GM12878 (cell line): ENCODE measurements around the gene COL26A1.

Source experiments
- CBFB ChIP-seq: IDR thresholded peaks from 2 replicates; pipeline ENCODE4 v1.6.1; 2016; ENCODE audit warnings: antibody characterized with exemption, low read depth
- EP300 ChIP-seq, 2 experiments: fragments of 150-350 bp in 1 of 2; IDR thresholded peaks; 2 replicates each; pipeline ENCODE4 v1.6.1; 2011 to 2012; ENCODE audit warnings: low read depth in 2 of 2, low read length in 2 of 2, borderline replicate concordance in 1 of 2, improper control_type of control experiment in 1 of 2, inconsistent platforms in 1 of 2; ENCODE audit not compliant: control insufficient read depth in 1 of 2
- SMC3 ChIP-seq: IDR thresholded peaks from 2 replicates; pipeline ENCODE4 v1.6.1; 2011; ENCODE audit warnings: low read length, improper control_type of control experiment, borderline replicate concordance
- TBL1XR1 ChIP-seq: IDR thresholded peaks from 2 replicates; pipeline ENCODE4 v1.6.1; 2012; ENCODE audit warnings: low read depth, low read length, improper control_type of control experiment
- ZNF24 ChIP-seq: fragments of 450-650 bp; IDR thresholded peaks from 2 replicates; pipeline ENCODE4 v1.6.1; 2017; ENCODE audit warnings: antibody characterized with exemption, mild to moderate bottlenecking
- ZNF384 ChIP-seq: IDR thresholded peaks from 2 replicates; pipeline ENCODE4 v1.6.1; 2012; ENCODE audit warnings: low read depth, mild to moderate bottlenecking, low read length, improper control_type of control experiment, borderline replicate concordance
- TF ChIP-seq, protein P1 (sequence below), 3 experiments: IDR thresholded peaks in 2 of 3; conservative IDR thresholded peaks in 1 of 3; 2 replicates each; pipeline ENCODE4 v1.5.1; 2011; ENCODE audit warnings: low read depth in 3 of 3, low read length in 3 of 3, mild to moderate bottlenecking in 3 of 3, control low read depth in 2 of 3, moderate library complexity in 2 of 3, inconsistent platforms in 1 of 3, mixed read lengths in 1 of 3; ENCODE audit not compliant: control insufficient read depth in 2 of 3, insufficient read depth in 1 of 3; ENCODE audit errors: extremely low read depth in 1 of 3

DNA sequence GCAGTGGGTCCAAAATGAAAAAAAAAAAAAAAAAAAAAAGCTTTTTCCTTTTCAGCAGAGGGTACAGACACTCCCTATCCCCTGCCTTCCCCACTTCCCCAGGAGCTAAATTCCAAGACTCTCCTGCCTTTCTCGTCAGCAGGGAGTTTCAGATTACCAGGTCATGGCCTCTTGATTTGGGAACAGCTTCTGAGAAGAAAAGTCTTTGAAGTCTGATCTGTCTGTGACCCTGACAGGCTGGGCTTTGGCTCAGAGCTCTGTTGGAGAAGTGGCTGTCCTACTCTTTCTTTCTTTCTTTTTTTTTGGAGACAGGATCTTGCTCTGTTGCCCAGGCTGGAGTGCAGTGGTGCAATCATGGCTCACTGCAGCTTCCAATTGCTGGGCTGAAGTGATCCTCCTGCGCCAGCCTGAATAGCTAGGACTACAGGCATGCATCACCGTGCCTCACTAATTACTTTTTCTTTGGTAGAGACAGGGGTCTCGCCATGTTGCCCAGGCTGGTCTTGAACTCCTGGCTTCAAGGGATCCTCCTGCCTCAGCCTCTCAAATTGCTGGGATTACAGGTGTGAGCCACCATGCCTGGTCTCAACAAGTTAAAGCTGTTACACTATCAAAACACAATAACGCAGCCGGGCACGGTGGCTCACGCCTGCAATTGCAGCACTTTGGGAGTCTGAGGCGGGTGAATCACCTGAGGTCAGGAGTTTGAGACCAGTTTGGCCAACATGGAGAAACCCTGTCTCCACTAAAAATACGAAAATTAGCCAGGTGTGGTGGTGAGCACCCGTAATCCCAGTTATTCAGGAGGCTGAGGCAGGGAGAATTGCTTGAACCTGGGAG, 59.9 kb downstream of the COL26A1 start:
- no peak for TF ChIP-seq ZNF24
- no peak for TF ChIP-seq CBFB
- no peak for TF ChIP-seq EP300 (IDR thresholded peaks at IDR 0.05; ENCODE audit: borderline replicate concordance in 1 of 2, control insufficient read depth in 1 of 2, low read depth in 2 of 2, low read length in 2 of 2)
- no peak for TF ChIP-seq ZNF384
- TF ChIP-seq SMC3, result no peak
- no peak for TF ChIP-seq TBL1XR1
- TF ChIP-seq, protein P1, sequence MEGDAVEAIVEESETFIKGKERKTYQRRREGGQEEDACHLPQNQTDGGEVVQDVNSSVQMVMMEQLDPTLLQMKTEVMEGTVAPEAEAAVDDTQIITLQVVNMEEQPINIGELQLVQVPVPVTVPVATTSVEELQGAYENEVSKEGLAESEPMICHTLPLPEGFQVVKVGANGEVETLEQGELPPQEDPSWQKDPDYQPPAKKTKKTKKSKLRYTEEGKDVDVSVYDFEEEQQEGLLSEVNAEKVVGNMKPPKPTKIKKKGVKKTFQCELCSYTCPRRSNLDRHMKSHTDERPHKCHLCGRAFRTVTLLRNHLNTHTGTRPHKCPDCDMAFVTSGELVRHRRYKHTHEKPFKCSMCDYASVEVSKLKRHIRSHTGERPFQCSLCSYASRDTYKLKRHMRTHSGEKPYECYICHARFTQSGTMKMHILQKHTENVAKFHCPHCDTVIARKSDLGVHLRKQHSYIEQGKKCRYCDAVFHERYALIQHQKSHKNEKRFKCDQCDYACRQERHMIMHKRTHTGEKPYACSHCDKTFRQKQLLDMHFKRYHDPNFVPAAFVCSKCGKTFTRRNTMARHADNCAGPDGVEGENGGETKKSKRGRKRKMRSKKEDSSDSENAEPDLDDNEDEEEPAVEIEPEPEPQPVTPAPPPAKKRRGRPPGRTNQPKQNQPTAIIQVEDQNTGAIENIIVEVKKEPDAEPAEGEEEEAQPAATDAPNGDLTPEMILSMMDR (IDR thresholded peaks at IDR 0.05 in 2 of 3, conservative IDR thresholded peaks at IDR 0.05 in 1 of 3; ENCODE audit: control insufficient read depth in 2 of 3, extremely low read depth in 1 of 3, insufficient read depth in 1 of 3, low read depth in 3 of 3, low read length in 3 of 3), result no peak
